ENCODE data around the gene NTHL1.

DNA sequence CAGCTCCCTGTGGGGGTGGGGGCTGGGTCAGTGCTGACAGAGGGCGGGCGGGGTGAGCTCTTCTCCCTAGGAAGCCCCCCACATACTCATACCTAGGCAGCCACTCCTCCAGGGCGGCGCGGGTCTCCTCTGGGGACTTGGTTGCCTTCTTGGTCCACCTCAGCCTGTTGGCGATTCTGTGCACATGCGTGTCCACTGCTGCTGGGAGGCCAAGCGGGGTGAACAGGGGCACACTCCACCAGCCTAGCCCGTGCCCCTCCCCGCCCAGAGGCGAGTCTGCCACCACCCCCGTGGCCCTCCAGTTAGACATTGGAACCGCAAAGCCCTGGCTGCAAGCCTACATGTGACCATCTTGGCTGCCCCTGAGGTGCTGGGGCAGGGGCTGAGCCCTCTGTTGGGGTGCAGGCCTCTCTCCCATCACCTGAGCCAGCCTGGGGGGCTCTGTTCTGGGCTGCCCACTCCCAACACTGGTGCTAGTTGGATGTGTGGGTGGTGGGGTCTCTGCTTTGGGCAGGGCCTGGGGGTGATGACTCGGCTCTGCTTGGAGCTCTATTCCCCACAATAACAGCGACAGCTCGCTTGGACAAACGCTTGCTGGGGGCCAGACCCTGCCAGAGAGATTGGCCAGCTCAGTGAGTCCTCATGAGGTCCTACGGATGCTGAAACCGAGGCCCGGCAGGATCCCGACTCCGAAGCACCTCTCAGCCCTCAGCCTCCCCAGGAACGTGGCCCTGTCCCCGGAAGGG is 7.4 kb downstream of the NTHL1 start:
- no peak for TF ChIP-seq CTCF (IDR thresholded peaks at IDR 0.05; ENCODE audit: borderline replicate concordance, extremely low read depth, low read length, poor library complexity, severe bottlenecking)
- no peak for TF ChIP-seq EZH2 (IDR thresholded peaks at IDR 0.05; ENCODE audit: borderline replicate concordance, low read depth, low read length, severe bottlenecking)

Measured in DND-41 (cell line).